GM12878 (cell line): ENCODE results near the gene RALB. TPM values are rescaled to one million over a fixed set of nuclear protein-coding genes. Genes with fewer than 3 reads are reported as not detected.

Experiments used
- CTCF ChIP-seq, 3 experiments: IDR thresholded peaks in 2 of 3; conservative IDR thresholded peaks in 1 of 3; 2 replicates each; pipeline ENCODE4 v1.5.1; 2011; ENCODE audit warnings: low read depth in 3 of 3, low read length in 3 of 3, mild to moderate bottlenecking in 3 of 3, control low read depth in 2 of 3, moderate library complexity in 2 of 3, inconsistent platforms in 1 of 3, mixed read lengths in 1 of 3; ENCODE audit not compliant: control insufficient read depth in 2 of 3, insufficient read depth in 1 of 3; ENCODE audit errors: extremely low read depth in 1 of 3
- EZH2 ChIP-seq: IDR thresholded peaks from 2 replicates; pipeline ENCODE4 v1.6.1; 2012; ENCODE audit warnings: low read depth, mild to moderate bottlenecking, control low read depth, inconsistent platforms, low read length, borderline replicate concordance; ENCODE audit not compliant: control insufficient read depth
- IKZF2 ChIP-seq, 2 experiments: fragments of 450-650 bp; IDR thresholded peaks; 2 replicates each; pipeline ENCODE4 v1.6.1; 2017; ENCODE audit warnings: mild to moderate bottlenecking in 2 of 2, moderate library complexity in 2 of 2
- POU2F2 ChIP-seq: IDR thresholded peaks from 3 replicates; pipeline ENCODE4 v1.6.1; 2011; ENCODE audit warnings: low read depth, mild to moderate bottlenecking, low read length, borderline replicate concordance
- polyA plus RNA-seq, 11 experiments: library from polyadenylated mRNA; depleted of rRNA in 4 of 11; unstranded in 6 of 11; stranded (reverse) in 5 of 11; fragments of >200 nt; fragmentation: Nextera tagmentation in 4 of 11; fragmentation: Illumina TruSeq in 1 of 11; extraction: Ambion mirVana in 4 of 11; extraction: Trizol in 1 of 11; gene quantifications; 1 replicate in 1 of 11; 2 replicates in 10 of 11; pipeline versions ENCODE4 v1.2.1 to v1.2.3, GENCODE V29; 2011 to 2016; ENCODE audit warnings: inconsistent platforms in 2 of 11, missing spikeins in 2 of 11, low read depth in 1 of 11
- small RNA-seq: library from RNA; depleted of rRNA; stranded (forward); fragments of <200 nt; gene quantifications from one replicate; pipeline ENCODE3, GENCODE V24; 2014
- total RNA-seq, 4 experiments: library from RNA; depleted of rRNA in 3 of 4; stranded (reverse); fragments of >200 nt in 3 of 4; fragmentation: Illumina TruSeq in 1 of 4; extraction: Trizol in 1 of 4; gene quantifications; 2 replicates each; pipeline versions ENCODE4 v1.2.1 to v1.2.3, GENCODE V29; 2013 to 2021

RALB gene
- total and polyA plus RNA-seq, 10 of the 15 experiments (the other 5 are each of a cell fraction or from before 2014, with no cell fraction given), result 8.3 to 54.0 (median 24.2) TPM

GRCh38 chr2:120343433-120344105 is 90.9 kb downstream of the RALB start (continued):
- TF ChIP-seq CTCF (IDR thresholded peaks at IDR 0.05 in 2 of 3, conservative IDR thresholded peaks at IDR 0.05 in 1 of 3; ENCODE audit: control insufficient read depth in 2 of 3, extremely low read depth in 1 of 3, insufficient read depth in 1 of 3, low read depth in 3 of 3, low read length in 3 of 3) (peak; percentile 46 to 53 (median 49)), EZH2 (0 out of 2 replicates have a peak, but pooled peaks have one; percentile 60), POU2F2 (no peak), IKZF2 (IDR thresholded peaks at IDR 0.05) (no peak)

Small RNAs within 50 kb of the gene (small RNA-seq; reads per million reads assigned to genes)
- not detected for gene MTND4LP14

Other genes starting within 250 kb of the RALB start
- 8.0 and 8.5 TPM in 2 replicates for gene EPB41L5, start 239.8 kb upstream of the RALB start, total RNA-seq (2014; rRNA removed)
- 8.5 and 9.9 TPM in 2 replicates for gene EPB41L5, start 239.8 kb upstream of the RALB start, total RNA-seq (2014; rRNA removed; fragmentation: Illumina TruSeq; extraction: Trizol)
- gene EPB41L5, start 239.8 kb upstream of the RALB start, total RNA-seq (2021), result 8.0 and 8.7 TPM in 2 replicates
- 20.4 and 33.3 TPM in 2 replicates for gene EPB41L5, start 239.8 kb upstream of the RALB start, polyA plus RNA-seq (2011; rRNA removed)
- gene EPB41L5, start 239.8 kb upstream of the RALB start, polyA plus RNA-seq (2014; fragmentation: Illumina TruSeq; extraction: Trizol), result 7.2 and 9.1 TPM in 2 replicates
- gene EPB41L5, start 239.8 kb upstream of the RALB start, polyA plus RNA-seq (2014; fragmentation: Nextera tagmentation; extraction: Ambion mirVana), result 1 to 10 TPM; 2.1 to 2.9 TPM
- 4.5 and 5.7 TPM in 2 replicates for gene EPB41L5, start 239.8 kb upstream of the RALB start, polyA plus RNA-seq (2014; rRNA removed)
- gene EPB41L5, start 239.8 kb upstream of the RALB start, polyA plus RNA-seq (2016; fragmentation: Nextera tagmentation; extraction: Ambion mirVana), result 10 to 100 TPM in 1 of 2 experiments, 1 to 10 TPM in 1; 8.5 to 10.9 TPM
- gene TMEM185B, start 29.5 kb upstream of the RALB start, total RNA-seq (2014; rRNA removed), result 17.2 and 18.0 TPM in 2 replicates
- gene TMEM185B, start 29.5 kb upstream of the RALB start, total RNA-seq (2014; rRNA removed; fragmentation: Illumina TruSeq; extraction: Trizol), result 7.3 and 7.6 TPM in 2 replicates
- 19.7 and 20.9 TPM in 2 replicates for gene TMEM185B, start 29.5 kb upstream of the RALB start, total RNA-seq (2021)
- 5.5 and 8.7 TPM in 2 replicates for gene TMEM185B, start 29.5 kb upstream of the RALB start, polyA plus RNA-seq (2011; rRNA removed)
- gene TMEM185B, start 29.5 kb upstream of the RALB start, polyA plus RNA-seq (2014; fragmentation: Illumina TruSeq; extraction: Trizol), result 18.1 and 19.4 TPM in 2 replicates
- gene TMEM185B, start 29.5 kb upstream of the RALB start, polyA plus RNA-seq (2014; fragmentation: Nextera tagmentation; extraction: Ambion mirVana), result 1 to 10 TPM; 2.4 to 3.2 TPM
- 12.5 and 14.1 TPM in 2 replicates for gene TMEM185B, start 29.5 kb upstream of the RALB start, polyA plus RNA-seq (2014; rRNA removed)
- 10 to 100 TPM; 16.5 to 17.5 TPM for gene TMEM185B, start 29.5 kb upstream of the RALB start, polyA plus RNA-seq (2016; fragmentation: Nextera tagmentation; extraction: Ambion mirVana)
- gene INHBB, start 93.3 kb downstream of the RALB start, total RNA-seq (2014; rRNA removed), result not detected in 2 replicates
- gene INHBB, start 93.3 kb downstream of the RALB start, total RNA-seq (2014; rRNA removed; fragmentation: Illumina TruSeq; extraction: Trizol), result not detected in 2 replicates
- 0.05 and 0.11 TPM in 2 replicates for gene INHBB, start 93.3 kb downstream of the RALB start, total RNA-seq (2021)
- gene INHBB, start 93.3 kb downstream of the RALB start, polyA plus RNA-seq (2011; rRNA removed), result not detected in 2 replicates
- not detected in 2 replicates for gene INHBB, start 93.3 kb downstream of the RALB start, polyA plus RNA-seq (2014; fragmentation: Illumina TruSeq; extraction: Trizol)
- gene INHBB, start 93.3 kb downstream of the RALB start, polyA plus RNA-seq (2014; fragmentation: Nextera tagmentation; extraction: Ambion mirVana), result not detected
- not detected in 2 replicates for gene INHBB, start 93.3 kb downstream of the RALB start, polyA plus RNA-seq (2014; rRNA removed)
- gene INHBB, start 93.3 kb downstream of the RALB start, polyA plus RNA-seq (2016; fragmentation: Nextera tagmentation; extraction: Ambion mirVana), result not detected